Measurements from ENCODE around the gene ACADM.
"Not testable (repeated sequence)": the region's sequence is repeated elsewhere in the genome, so short reads cannot be mapped to it uniquely, and the experiment has no call there.

DNA sequence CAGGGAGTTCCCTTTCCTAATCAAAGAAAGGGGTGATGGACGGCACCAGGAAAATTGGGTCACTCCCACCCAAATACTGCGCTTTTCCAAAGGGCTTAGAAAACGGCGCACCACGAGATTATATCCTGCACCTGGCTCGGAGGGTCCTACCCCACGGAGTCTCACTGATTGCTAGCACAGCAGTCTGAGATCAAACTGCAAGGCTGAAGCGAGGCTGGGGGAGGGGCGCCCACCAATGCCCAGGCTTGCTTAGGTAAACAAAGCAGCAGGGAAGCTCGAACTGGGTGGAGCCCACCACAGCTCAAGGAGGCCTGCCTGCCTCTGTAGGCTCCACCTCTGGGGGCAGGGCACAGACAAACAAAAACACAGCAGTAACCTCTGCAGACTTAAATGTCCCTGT, 46.5 kb upstream of the ACADM start:
- TF ChIP-seq, protein P1, sequence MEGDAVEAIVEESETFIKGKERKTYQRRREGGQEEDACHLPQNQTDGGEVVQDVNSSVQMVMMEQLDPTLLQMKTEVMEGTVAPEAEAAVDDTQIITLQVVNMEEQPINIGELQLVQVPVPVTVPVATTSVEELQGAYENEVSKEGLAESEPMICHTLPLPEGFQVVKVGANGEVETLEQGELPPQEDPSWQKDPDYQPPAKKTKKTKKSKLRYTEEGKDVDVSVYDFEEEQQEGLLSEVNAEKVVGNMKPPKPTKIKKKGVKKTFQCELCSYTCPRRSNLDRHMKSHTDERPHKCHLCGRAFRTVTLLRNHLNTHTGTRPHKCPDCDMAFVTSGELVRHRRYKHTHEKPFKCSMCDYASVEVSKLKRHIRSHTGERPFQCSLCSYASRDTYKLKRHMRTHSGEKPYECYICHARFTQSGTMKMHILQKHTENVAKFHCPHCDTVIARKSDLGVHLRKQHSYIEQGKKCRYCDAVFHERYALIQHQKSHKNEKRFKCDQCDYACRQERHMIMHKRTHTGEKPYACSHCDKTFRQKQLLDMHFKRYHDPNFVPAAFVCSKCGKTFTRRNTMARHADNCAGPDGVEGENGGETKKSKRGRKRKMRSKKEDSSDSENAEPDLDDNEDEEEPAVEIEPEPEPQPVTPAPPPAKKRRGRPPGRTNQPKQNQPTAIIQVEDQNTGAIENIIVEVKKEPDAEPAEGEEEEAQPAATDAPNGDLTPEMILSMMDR (IDR thresholded peaks at IDR 0.05) = not testable (repeated sequence)
- not testable (repeated sequence) for TF ChIP-seq POLR2A (IDR thresholded peaks at IDR 0.05)

All from right lobe of liver (tissue), 4 donors.